Testis (tissue), 3 donors: ENCODE results near the gene ROBO1. TPM values are rescaled to one million over a fixed set of nuclear protein-coding genes. Genes with fewer than 3 reads are reported as not detected.
A peak's percentile ranks its signal among the peaks of the same experiment; 100 is the strongest.

Source experiments
- DNase-seq: peaks from one replicate; pipeline ENCODE4 v3.0.0-alpha.2; 2019
- H3K27ac ChIP-seq, 2 donors: fragments of 200-600 bp; sonication (generic); one replicate each; pipeline ENCODE4 v1.5.1; 2019
- H3K27me3 ChIP-seq: fragments of 200-600 bp; sonication (generic); one replicate; pipeline ENCODE4 v1.5.1; 2019
- H3K36me3 ChIP-seq: fragments of 200-600 bp; sonication (generic); one replicate; pipeline ENCODE4 v1.5.1; 2017; ENCODE audit warnings: low read depth; ENCODE audit errors: missing control alignments
- H3K4me1 ChIP-seq: fragments of 200-600 bp; sonication (generic); one replicate; pipeline ENCODE4 v1.5.1; 2019
- H3K4me3 ChIP-seq, 2 donors: fragments of 200-600 bp; sonication (generic); one replicate each; pipeline ENCODE4 v1.5.1; 2017 to 2019
- H3K9me3 ChIP-seq: fragments of 200-600 bp; sonication (generic); one replicate; pipeline ENCODE4 v1.5.1; 2017
- CTCF ChIP-seq, 3 experiments: fragments of 450-650 bp in 2 of 3; fragments of 200-600 bp in 1 of 3; sonication (generic) in 1 of 3; IDR thresholded peaks; one replicate each; pipeline ENCODE4 v1.5.1; 2016 to 2019; ENCODE audit warnings: antibody characterized with exemption in 3 of 3, mild to moderate bottlenecking in 2 of 3, moderate library complexity in 1 of 3
- POLR2A ChIP-seq: fragments of 450-650 bp; IDR thresholded peaks from one replicate; pipeline ENCODE4 v1.6.1; 2017; ENCODE audit warnings: antibody characterized with exemption, mild to moderate bottlenecking, moderate library complexity
- WGBS, 2 donors: methylation state at CpG; one replicate each; pipeline ENCODE4 v1.1.5; 2018; 5-methylcytosine and 5-hydroxymethylcytosine counted together
- intact Hi-C: fragments of 100-400 bp; cut with DNase I; formaldehyde crosslinking; loops from one replicate; pipeline ENCODE4 v1.15.1; 2023; ENCODE audit warnings: low total_unique reads
- polyA plus RNA-seq: library from polyadenylated mRNA; stranded (reverse); fragments of 350-450 nt; fragmentation: Illumina TruSeq; extraction: RNeasy Lipid Tissue Mini Kit (QIAGEN cat#74804); gene quantifications from one replicate; pipeline ENCODE4 v1.2.3, GENCODE V29; 2014; ENCODE audit warnings: low read depth, low replicate concordance; ENCODE audit not compliant: insufficient read depth
- total RNA-seq, 2 donors: library from RNA; depleted of rRNA; stranded (reverse); fragments of >200 nt; gene quantifications; one replicate each; pipeline ENCODE4 v1.2.3, GENCODE V29; 2016

Gene ROBO1
- total and polyA plus RNA-seq, 3 donors from 2014 or later: 39.4 to 45.1 (median 42.6) TPM

GRCh38 chr3:79018671-79019136 is 749.1 kb downstream of the ROBO1 start:
- peak overlapping the region; percentile 78 to 88 for H3K4me3 ChIP-seq
- DNase-seq: peak; percentile 70
- TF ChIP-seq POLR2A: no peak
- no peak for TF ChIP-seq CTCF (IDR thresholded peaks at IDR 0.05)
- H3K27ac ChIP-seq: peak overlapping the region; percentile 92 to 93
- H3K36me3 ChIP-seq: no peaks in the 10 kb centered on the region
- no peaks in the 10 kb centered on the region for H3K4me1 ChIP-seq
- intact Hi-C loops: no loop called here
- H3K27me3 ChIP-seq: no peaks in the 10 kb centered on the region
- H3K9me3 ChIP-seq: no peaks in the 10 kb centered on the region
- WGBS, 2 donors: 0 to 1% methylated on average over 3 to 44 of the region's 44 CpGs

GRCh38 chr3:79018265-79018664 is 749.5 kb downstream of the ROBO1 start:
- peaks cover 2% of the 10 kb centered on the region for H3K4me1 ChIP-seq
- no peaks in the 10 kb centered on the region for H3K9me3 ChIP-seq
- intact Hi-C loops: no loop called here
- H3K27ac ChIP-seq: peak overlapping the region; percentile 92 to 93
- peak overlapping the region; percentile 78 to 88 for H3K4me3 ChIP-seq
- H3K36me3 ChIP-seq: no peaks in the 10 kb centered on the region
- peak; percentile 38 for DNase-seq
- TF ChIP-seq POLR2A (no peak), CTCF (IDR thresholded peaks at IDR 0.05) (no peak)
- H3K27me3 ChIP-seq: no peaks in the 10 kb centered on the region
- WGBS, 2 donors: 1% methylated on average over 15 of the region's 15 CpGs

- H3K4me1 ChIP-seq: peaks cover 9% of the 10 kb centered on the region
- H3K9me3 ChIP-seq: no peaks in the 10 kb centered on the region
- H3K36me3 ChIP-seq: no peaks in the 10 kb centered on the region
- 13 to 17% methylated on average over 8 of the region's 8 CpGs for whole genome bisulfite sequencing, 2 donors
- TF ChIP-seq CTCF (IDR thresholded peaks at IDR 0.05) (no peak), POLR2A (no peak)
- intact Hi-C loops: no loop called here
- no peak for DNase-seq
- peak overlapping the region; percentile 78 to 88 for H3K4me3 ChIP-seq
- H3K27me3 ChIP-seq: no peaks in the 10 kb centered on the region
- H3K27ac ChIP-seq: peak overlapping the region in 1 of 2 donors; percentile 93
Measured at GRCh38 chr3:79016587-79017376, 751.0 kb downstream of the ROBO1 start.

GRCh38 chr3:79015854-79016253 is 751.9 kb downstream of the ROBO1 start:
- intact Hi-C loops: no loop called here
- WGBS, 2 donors: 26 to 38% methylated on average over 1 of the region's 1 CpG
- DNase-seq: no peak
- no peaks in the 10 kb centered on the region for H3K9me3 ChIP-seq
- H3K27ac ChIP-seq: no peak overlapping the region
- no peaks in the 10 kb centered on the region for H3K36me3 ChIP-seq
- peaks cover 9% of the 10 kb centered on the region for H3K4me1 ChIP-seq
- TF ChIP-seq CTCF (IDR thresholded peaks at IDR 0.05): no peak
- TF ChIP-seq POLR2A: no peak
- H3K27me3 ChIP-seq: no peaks in the 10 kb centered on the region
- no peak overlapping the region for H3K4me3 ChIP-seq
